ENCODE results near the gene IFT57.

- TF ChIP-seq CTCF (IDR thresholded peaks at IDR 0.05; ENCODE audit: insufficient read depth, low read length), result no peak
- TF ChIP-seq, protein P1, sequence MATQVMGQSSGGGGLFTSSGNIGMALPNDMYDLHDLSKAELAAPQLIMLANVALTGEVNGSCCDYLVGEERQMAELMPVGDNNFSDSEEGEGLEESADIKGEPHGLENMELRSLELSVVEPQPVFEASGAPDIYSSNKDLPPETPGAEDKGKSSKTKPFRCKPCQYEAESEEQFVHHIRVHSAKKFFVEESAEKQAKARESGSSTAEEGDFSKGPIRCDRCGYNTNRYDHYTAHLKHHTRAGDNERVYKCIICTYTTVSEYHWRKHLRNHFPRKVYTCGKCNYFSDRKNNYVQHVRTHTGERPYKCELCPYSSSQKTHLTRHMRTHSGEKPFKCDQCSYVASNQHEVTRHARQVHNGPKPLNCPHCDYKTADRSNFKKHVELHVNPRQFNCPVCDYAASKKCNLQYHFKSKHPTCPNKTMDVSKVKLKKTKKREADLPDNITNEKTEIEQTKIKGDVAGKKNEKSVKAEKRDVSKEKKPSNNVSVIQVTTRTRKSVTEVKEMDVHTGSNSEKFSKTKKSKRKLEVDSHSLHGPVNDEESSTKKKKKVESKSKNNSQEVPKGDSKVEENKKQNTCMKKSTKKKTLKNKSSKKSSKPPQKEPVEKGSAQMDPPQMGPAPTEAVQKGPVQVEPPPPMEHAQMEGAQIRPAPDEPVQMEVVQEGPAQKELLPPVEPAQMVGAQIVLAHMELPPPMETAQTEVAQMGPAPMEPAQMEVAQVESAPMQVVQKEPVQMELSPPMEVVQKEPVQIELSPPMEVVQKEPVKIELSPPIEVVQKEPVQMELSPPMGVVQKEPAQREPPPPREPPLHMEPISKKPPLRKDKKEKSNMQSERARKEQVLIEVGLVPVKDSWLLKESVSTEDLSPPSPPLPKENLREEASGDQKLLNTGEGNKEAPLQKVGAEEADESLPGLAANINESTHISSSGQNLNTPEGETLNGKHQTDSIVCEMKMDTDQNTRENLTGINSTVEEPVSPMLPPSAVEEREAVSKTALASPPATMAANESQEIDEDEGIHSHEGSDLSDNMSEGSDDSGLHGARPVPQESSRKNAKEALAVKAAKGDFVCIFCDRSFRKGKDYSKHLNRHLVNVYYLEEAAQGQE (IDR thresholded peaks at IDR 0.05; ENCODE audit: insufficient replicate concordance, low read depth), result no peak
- no peak for TF ChIP-seq GABPA (IDR thresholded peaks at IDR 0.05; ENCODE audit: low read depth)
- peak; percentile 55; the same call in 1 of the 2 replicates for TF ChIP-seq POLR2AphosphoS5 (IDR thresholded peaks at IDR 0.05; ENCODE audit: low read depth)
Observed at GRCh38 chr3:108119398-108120104, 102.7 kb downstream of the IFT57 start.

Measured in HL-60 (cell line).